Left lobe of liver (tissue), 2 donors: ENCODE data around the gene AVPR1A. TPM values are rescaled to one million over a fixed set of nuclear protein-coding genes. Genes with fewer than 3 reads are reported as not detected.

Source experiments
- ATAC-seq: fragments of 200-7000 bp; cut with Tn5 transposase; one replicate; pipeline ENCODE4 v1.9.1; 2020; ENCODE audit warnings: mild to moderate bottlenecking, moderate library complexity
- DNase-seq: peaks from one replicate; pipeline ENCODE4 v3.0.0-alpha.2; 2020; ENCODE audit warnings: low spot score
- total RNA-seq: library from RNA; stranded (reverse); gene quantifications from one replicate; pipeline ENCODE4 v1.2.1, GENCODE V29; 2021
- donor health status: DM: no; HTN: no; CAD: no; lungs with moderate emphysema.
- donor health status: DM: no; HTN: yes; CAD: no.

AVPR1A gene
- total RNA-seq, 1 donor from 2014 or later = 14.6 TPM

DNA sequence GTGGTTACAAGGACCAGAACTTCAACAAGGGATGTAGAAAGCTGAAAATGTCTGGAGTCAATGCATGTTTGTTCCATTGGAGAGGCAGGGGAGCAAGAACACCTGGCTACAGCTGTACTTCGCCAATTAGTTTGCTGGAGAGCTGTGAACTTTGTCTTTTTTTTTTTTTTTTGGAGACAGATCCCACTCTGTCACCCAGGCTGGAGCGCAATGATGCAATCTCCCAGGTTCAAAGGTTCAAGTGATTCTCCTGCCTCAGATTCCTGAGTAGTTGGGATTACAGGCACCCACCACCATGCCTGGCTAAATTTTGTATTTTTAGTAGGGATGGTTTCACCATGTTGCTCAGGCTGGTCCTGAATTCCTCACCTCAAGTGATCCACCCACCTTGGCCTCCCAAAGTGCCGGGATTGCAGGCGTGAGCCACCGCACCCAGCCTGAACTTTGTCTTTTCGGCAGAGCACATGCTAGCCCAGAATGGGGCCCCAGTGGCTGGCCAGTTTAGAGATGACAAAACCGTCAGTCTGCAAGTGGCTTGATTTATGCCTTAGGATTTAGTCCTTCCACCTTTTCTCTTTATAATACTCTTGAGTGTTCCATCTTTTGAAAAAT lies 55.5 kb downstream of the AVPR1A start:
- ATAC-seq (peak; percentile 89), DNase-seq (peak; percentile 55)

DNA sequence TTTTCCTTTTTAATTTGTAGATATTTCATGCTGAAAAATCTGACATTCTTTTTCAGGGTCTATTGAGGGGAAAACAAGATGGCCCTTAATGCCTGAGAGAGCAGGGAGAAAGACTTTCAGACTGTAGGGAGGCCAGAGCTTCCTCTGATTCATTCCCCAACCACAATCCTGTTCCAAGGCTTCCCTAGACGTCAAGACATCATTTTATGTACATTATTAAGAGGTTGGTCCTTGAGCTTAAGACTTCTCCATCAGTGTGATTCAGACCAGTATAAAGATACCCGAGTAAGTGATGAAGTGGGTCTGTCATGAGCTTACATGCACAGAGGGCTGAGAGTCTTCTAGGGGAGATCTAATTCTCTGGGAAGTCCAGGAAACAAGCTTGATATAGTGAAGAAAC lies 57.3 kb downstream of the AVPR1A start:
- ATAC-seq = no peak
- no peak for DNase-seq

DNA sequence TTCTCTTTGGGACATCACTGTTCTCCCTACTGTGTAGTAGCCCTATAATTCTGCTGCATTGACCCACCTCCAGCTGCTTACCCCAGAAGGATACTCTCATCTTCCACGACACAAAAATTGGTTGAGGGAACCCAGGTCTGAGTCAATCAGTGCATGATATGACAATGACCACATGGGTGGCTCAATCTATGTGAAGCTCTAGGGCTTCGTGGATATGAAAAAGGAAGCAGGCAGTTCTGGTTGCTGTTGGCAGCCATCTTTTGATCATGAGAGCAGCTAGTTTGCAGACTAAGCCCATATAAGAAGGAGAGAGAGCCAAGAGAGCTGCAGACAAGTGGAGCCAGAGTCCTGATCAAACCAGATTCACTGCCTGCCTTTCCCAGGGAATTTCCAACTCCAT lies 57.9 kb downstream of the AVPR1A start:
- ATAC-seq (no peak), DNase-seq (no peak)

Other genes starting within 250 kb of the AVPR1A start
- 8.0 TPM for gene PPM1H, start 216.1 kb downstream of the AVPR1A start, total RNA-seq